Loucy (cell line): Measurements from ENCODE around the gene PALLD.

Source experiments
- EZH2phosphoT487 ChIP-seq: fragments of 200-600 bp; IDR thresholded peaks from 2 replicates; pipeline ENCODE4 v1.6.1; 2018; ENCODE audit warnings: antibody characterized with exemption, mild to moderate bottlenecking, moderate library complexity, borderline replicate concordance
- TF ChIP-seq, protein P1 (sequence below): fragments of 200-600 bp; sonication (generic); conservative IDR thresholded peaks from 2 replicates; pipeline ENCODE4 v1.5.1; 2014; ENCODE audit warnings: mild to moderate bottlenecking, antibody characterized with exemption, low read length

DNA sequence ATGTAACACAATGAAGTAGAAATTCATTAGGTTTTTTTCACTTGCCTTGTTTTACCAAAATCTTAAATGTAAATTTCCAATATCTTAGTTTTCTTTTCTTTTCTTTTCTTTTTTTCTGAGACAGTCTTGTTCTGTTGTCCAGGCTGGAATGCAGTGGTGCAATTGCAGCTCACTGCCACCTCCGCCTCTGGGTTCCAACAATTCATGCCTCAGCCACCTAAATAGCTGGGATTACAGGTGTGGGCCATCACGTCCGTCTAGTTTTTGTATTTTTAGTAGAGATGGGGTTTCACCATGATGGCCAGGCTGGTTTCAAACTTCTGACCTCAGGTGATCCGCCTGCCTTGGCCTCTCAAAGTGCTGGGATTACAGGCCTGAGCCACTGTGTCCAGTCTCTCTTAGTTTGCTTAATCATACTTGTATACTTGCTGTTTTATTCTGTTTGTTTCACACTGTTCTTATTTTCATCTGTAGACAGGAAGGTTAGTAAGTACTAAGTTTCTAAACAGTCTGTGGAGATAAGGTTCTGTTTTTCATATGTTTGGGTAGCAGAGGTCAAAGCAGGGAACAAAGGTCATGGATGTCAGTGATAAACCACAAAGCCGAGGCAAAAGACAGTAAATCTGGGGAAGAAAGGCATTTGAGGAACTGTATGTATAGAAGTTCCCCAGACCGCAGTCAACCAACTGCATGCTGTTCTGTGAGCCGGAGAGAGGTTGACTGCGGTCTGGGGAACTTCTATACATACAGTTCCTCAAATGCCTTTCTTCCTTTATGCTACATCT, 384.2 kb downstream of the PALLD start:
- TF ChIP-seq, protein P1, sequence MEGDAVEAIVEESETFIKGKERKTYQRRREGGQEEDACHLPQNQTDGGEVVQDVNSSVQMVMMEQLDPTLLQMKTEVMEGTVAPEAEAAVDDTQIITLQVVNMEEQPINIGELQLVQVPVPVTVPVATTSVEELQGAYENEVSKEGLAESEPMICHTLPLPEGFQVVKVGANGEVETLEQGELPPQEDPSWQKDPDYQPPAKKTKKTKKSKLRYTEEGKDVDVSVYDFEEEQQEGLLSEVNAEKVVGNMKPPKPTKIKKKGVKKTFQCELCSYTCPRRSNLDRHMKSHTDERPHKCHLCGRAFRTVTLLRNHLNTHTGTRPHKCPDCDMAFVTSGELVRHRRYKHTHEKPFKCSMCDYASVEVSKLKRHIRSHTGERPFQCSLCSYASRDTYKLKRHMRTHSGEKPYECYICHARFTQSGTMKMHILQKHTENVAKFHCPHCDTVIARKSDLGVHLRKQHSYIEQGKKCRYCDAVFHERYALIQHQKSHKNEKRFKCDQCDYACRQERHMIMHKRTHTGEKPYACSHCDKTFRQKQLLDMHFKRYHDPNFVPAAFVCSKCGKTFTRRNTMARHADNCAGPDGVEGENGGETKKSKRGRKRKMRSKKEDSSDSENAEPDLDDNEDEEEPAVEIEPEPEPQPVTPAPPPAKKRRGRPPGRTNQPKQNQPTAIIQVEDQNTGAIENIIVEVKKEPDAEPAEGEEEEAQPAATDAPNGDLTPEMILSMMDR, result no peak
- TF ChIP-seq EZH2phosphoT487, result no peak
